HCT116 (cell line): ENCODE results near the gene SCAF8. TPM values are rescaled to one million over a fixed set of nuclear protein-coding genes. Genes with fewer than 3 reads are reported as not detected.

ENCODE experiments used
- ATAC-seq: fragments of 200-7000 bp; cut with Tn5 transposase; 2 replicates; pipeline ENCODE4 v1.9.1; 2020; ENCODE audit warnings: mild to moderate bottlenecking, moderate library complexity
- BruUV-seq: library from RNA; stranded (reverse); fragments of 400-500 nt; replicated peaks from 2 replicates; lab custom pipeline; 2021; lab: Mats Ljungman, UMichigan
- CTCF ChIA-PET: fragments of 300-600 bp; sonication (Branson Sonifier 250); formaldehyde crosslinking; loops from one replicate; lab custom pipeline; 2021; ENCODE audit warnings: antibody characterized with exemption; lab: Charles Lee
- POLR2A ChIA-PET: fragments of 300-600, 350-600 bp; sonication (Branson Sonifier 250); formaldehyde crosslinking; loops from one replicate; lab custom pipeline; 2021; ENCODE audit warnings: antibody characterized with exemption; lab: Charles Lee
- RAD21 ChIA-PET, 2 experiments: fragments of 300-600 bp; sonication (Branson Sonifier 250); formaldehyde crosslinking; loops; one replicate each; lab custom pipeline; 2023; ENCODE audit warnings: low total read pairs in 2 of 2; ENCODE audit not compliant: uncharacterized antibody in 2 of 2, unreplicated experiment in 2 of 2, low non-redundant PET in 1 of 2; lab: Charles Lee
- DNase-seq: peaks from one replicate; pipeline ENCODE4 v3.0.0-alpha.2; 2010; ENCODE audit warnings: low read depth, low spot score
- H2AFZ ChIP-seq: fragments of 200-600 bp; shearing (Covaris generic), sonication (generic); 2 replicates; pipeline ENCODE4 v1.6.1; 2017; ENCODE audit warnings: low read depth, mixed run types, mixed read lengths, antibody characterized with exemption, low read length; ENCODE audit not compliant: poor library complexity, severe bottlenecking
- H3K27ac ChIP-seq: 2 replicates; pipeline ENCODE4 v1.5.1; 2012; ENCODE audit warnings: low read depth, low read length
- H3K27me3 ChIP-seq: fragments of 200-600 bp; sonication (generic); 2 replicates; pipeline ENCODE4 v1.6.1; 2016; ENCODE audit warnings: mixed run types, low read length, mixed read lengths; ENCODE audit not compliant: insufficient read depth
- H3K36me3 ChIP-seq, 2 experiments: fragments of 200-500 bp in 1 of 2; fragments of 200-600 bp in 1 of 2; sonication (Bioruptor generic) in 1 of 2; sonication (generic) in 1 of 2; 2 replicates each; pipeline versions ENCODE4 v1.5.1 to v1.6.1; 2014 to 2016; ENCODE audit warnings: low read length in 2 of 2, inconsistent platforms in 1 of 2, mixed read lengths in 1 of 2, mixed run types in 1 of 2; ENCODE audit not compliant: insufficient read depth in 2 of 2, control insufficient read depth in 1 of 2
- H3K4me1 ChIP-seq, 2 experiments: fragments of 200-600 bp in 1 of 2; sonication (generic) in 1 of 2; 2 replicates each; pipeline versions ENCODE4 v1.5.1 to v1.6.1; 2012 to 2017; ENCODE audit warnings: low read length in 2 of 2, inconsistent platforms in 1 of 2, mild to moderate bottlenecking in 1 of 2, mixed read lengths in 1 of 2, mixed run types in 1 of 2, moderate library complexity in 1 of 2; ENCODE audit not compliant: insufficient read depth in 2 of 2, control insufficient read depth in 1 of 2
- H3K4me2 ChIP-seq: fragments of 200-600 bp; sonication (generic); 2 replicates; pipeline ENCODE4 v1.6.1; 2017; ENCODE audit warnings: mixed run types, low read length, mixed read lengths
- H3K4me3 ChIP-seq, 2 experiments: fragments of 200-600 bp in 1 of 2; sonication (generic) in 1 of 2; replicated peaks in 1 of 2; 2 replicates each; pipeline ENCODE4 v1.5.1; 2011 to 2016; ENCODE audit warnings: low read length in 2 of 2, control low read depth in 1 of 2, low read depth in 1 of 2, mild to moderate bottlenecking in 1 of 2, mixed read lengths in 1 of 2, mixed run types in 1 of 2
- H3K79me2 ChIP-seq: fragments of 200-600 bp; sonication (generic); 2 replicates; pipeline ENCODE4 v1.6.1; 2017; ENCODE audit warnings: mild to moderate bottlenecking, mixed run types, low read length, moderate library complexity, mixed read lengths; ENCODE audit not compliant: insufficient read depth
- H3K9ac ChIP-seq: fragments of 200-600 bp; sonication (generic); 2 replicates; pipeline ENCODE4 v1.6.1; 2016; ENCODE audit warnings: low read length, mixed read lengths
- H3K9me2 ChIP-seq: fragments of 200-600 bp; sonication (generic), shearing (Covaris generic); 2 replicates; pipeline ENCODE4 v1.6.1; 2017; ENCODE audit warnings: mixed run types, mild to moderate bottlenecking, moderate library complexity; ENCODE audit not compliant: insufficient read depth
- H3K9me3 ChIP-seq, 2 experiments: fragments of 200-500 bp in 1 of 2; fragments of 200-600 bp in 1 of 2; sonication (Bioruptor generic) in 1 of 2; sonication (generic) in 1 of 2; 2 replicates each; pipeline ENCODE4 v1.6.1; 2014 to 2017; ENCODE audit warnings: low read length in 2 of 2, mixed read lengths in 2 of 2, inconsistent platforms in 1 of 2, low read depth in 1 of 2, mild to moderate bottlenecking in 1 of 2, mixed run types in 1 of 2, moderate library complexity in 1 of 2; ENCODE audit not compliant: control insufficient read depth in 1 of 2, insufficient read depth in 1 of 2
- H4K20me1 ChIP-seq: fragments of 200-600 bp; sonication (generic), shearing (Covaris generic); 2 replicates; pipeline ENCODE4 v1.6.1; 2017; ENCODE audit warnings: mixed run types, mild to moderate bottlenecking, moderate library complexity; ENCODE audit not compliant: insufficient read depth
- FOSL1 ChIP-seq: IDR thresholded peaks from 2 replicates; pipeline ENCODE4 v1.6.1; 2012; ENCODE audit warnings: low read depth
- POLR2AphosphoS5 ChIP-seq: IDR thresholded peaks from 2 replicates; pipeline ENCODE4 v1.6.1; 2011; ENCODE audit warnings: mild to moderate bottlenecking, low read depth, low read length, moderate library complexity
- SRF ChIP-seq: IDR thresholded peaks from 2 replicates; pipeline ENCODE4 v1.6.1; 2012; ENCODE audit warnings: low read depth
- YY1 ChIP-seq: IDR thresholded peaks from 2 replicates; pipeline ENCODE4 v1.6.1; 2011; ENCODE audit warnings: low read length, low read depth, moderate library complexity, mild to moderate bottlenecking; ENCODE audit not compliant: insufficient replicate concordance; ENCODE audit errors: extremely low read depth
- intact Hi-C: fragments of 100-400 bp; cut with micrococcal nuclease; formaldehyde crosslinking; loops from 2 replicates; pipeline ENCODE4 v1.10.0; 2022
- total RNA-seq: library from RNA; stranded (reverse); gene quantifications from one replicate; pipeline ENCODE4 v1.2.1, GENCODE V29; 2021; ENCODE audit not compliant: unreplicated experiment
- TF ChIP-seq, protein P1 (sequence below): IDR thresholded peaks from 2 replicates; pipeline ENCODE4 v1.6.1; 2011; ENCODE audit warnings: mild to moderate bottlenecking, low read length, moderate library complexity; ENCODE audit not compliant: insufficient replicate concordance; ENCODE audit errors: extremely low read depth
- TF ChIP-seq, protein P2 (sequence below): IDR thresholded peaks from 2 replicates; pipeline ENCODE4 v1.6.1; 2012

SCAF8 gene
- total RNA-seq, 1 experiment from 2014 or later: 34.6 TPM

DNA sequence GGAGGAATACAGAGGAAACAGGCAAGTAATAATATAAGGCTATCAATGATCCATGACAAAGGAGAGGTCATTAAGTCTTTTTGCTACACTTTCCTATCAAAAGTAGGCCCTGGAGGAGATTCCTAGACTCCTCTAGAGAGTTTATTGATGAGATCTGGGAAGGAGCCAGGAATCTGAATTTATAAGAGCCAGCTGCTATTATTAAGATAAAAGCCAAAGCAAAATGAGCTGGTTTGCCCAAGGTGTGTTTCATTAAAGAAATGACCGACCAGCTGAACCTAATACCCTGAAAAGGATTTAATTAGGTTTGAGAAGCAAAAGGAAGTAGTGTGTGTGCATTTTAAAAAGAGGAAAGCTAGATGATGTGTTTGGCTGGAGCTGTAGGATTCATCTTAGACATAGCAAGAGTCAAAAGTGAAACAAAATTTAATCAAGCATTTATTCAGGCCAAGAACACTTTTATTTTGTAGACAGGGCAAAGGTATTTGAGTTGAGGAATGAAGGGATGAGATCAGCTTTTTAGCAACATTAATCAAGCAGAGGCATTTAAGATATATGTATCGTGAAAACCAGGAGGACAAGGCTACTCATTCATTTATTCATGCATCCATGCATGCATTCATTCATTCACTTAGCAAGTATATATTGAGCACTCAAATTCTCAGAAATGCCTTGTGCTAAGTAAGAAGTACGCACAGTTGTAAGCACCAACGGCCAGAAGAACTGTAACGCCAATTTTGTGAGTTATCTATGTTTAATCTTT lies 43.5 kb upstream of the SCAF8 start:
- Histone ChIP-seq H4K20me1 (no peaks in the 10 kb centered on the region), H3K27me3 (no peaks in the 10 kb centered on the region), H3K79me2 (no peaks in the 10 kb centered on the region), H3K4me2 (no peak overlapping the region), H3K9ac (no peak overlapping the region), H3K4me1 (no peaks in the 10 kb centered on the region), H2AFZ (no peak overlapping the region), H3K36me3 (no peaks in the 10 kb centered on the region), H3K4me3 (no peak overlapping the region), H3K9me2 (no peaks in the 10 kb centered on the region), H3K27ac (no peak overlapping the region), H3K9me3 (no peaks in the 10 kb centered on the region)
- ChIA-PET RAD21 (no interaction called here), POLR2A (no interaction called here), CTCF (interaction anchor here (1.6 kb wide), 1 partner anchor 14 kb away, joined by 5 read pairs; no protein-coding TSS in a partner anchor)
- no peak for ATAC-seq
- DNase-seq: no peak
- TF ChIP-seq SRF (no peak), FOSL1 (no peak), YY1 (no peak), POLR2AphosphoS5 (no peak)
- TF ChIP-seq, protein P1, sequence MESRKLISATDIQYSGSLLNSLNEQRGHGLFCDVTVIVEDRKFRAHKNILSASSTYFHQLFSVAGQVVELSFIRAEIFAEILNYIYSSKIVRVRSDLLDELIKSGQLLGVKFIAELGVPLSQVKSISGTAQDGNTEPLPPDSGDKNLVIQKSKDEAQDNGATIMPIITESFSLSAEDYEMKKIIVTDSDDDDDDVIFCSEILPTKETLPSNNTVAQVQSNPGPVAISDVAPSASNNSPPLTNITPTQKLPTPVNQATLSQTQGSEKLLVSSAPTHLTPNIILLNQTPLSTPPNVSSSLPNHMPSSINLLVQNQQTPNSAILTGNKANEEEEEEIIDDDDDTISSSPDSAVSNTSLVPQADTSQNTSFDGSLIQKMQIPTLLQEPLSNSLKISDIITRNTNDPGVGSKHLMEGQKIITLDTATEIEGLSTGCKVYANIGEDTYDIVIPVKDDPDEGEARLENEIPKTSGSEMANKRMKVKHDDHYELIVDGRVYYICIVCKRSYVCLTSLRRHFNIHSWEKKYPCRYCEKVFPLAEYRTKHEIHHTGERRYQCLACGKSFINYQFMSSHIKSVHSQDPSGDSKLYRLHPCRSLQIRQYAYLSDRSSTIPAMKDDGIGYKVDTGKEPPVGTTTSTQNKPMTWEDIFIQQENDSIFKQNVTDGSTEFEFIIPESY: no peak
- TF ChIP-seq, protein P2, sequence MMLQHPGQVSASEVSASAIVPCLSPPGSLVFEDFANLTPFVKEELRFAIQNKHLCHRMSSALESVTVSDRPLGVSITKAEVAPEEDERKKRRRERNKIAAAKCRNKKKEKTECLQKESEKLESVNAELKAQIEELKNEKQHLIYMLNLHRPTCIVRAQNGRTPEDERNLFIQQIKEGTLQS: no peak
- BruUV-seq: no TSS peak
- intact Hi-C loops: no loop called here
